ENCODE results near the gene ANKRD34A.

The ANKRD34A gene

GRCh38 chr1:145964328-145965118 is at the start of gene ANKRD34A, which contains the start of gene POLR3GL:
ANKRD34A (minus strand) TSS chr1:145964575; CDS start chr1:145961759, 2,816 bp downstream.
POLR3GL (plus strand) TSS chr1:145964690; CDS start chr1:145974866, 10,176 bp downstream.
- DNase-seq (ENCODE audit: low read depth in 2 of 2), result peak; percentile 72 to 78

DNA sequence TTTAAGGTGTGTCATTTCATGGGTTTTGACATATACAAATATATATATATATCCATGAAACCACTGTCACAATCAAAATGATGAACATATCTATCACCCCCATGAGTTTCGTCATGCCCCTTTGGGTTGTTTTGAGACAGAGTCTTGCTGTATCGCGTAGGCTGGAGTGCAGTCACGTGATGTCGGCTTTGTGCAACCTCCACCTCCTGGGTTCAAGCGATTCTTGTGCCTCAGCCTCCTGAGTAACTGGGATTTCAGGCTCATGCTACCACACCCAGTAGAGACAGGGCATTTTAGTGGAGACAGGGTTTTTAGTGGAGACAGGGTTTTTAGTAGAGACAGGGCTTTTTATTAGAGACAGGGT is 49.2 kb upstream of the ANKRD34A start:
- DNase-seq (ENCODE audit: low read depth in 2 of 2), result no peak

DNA sequence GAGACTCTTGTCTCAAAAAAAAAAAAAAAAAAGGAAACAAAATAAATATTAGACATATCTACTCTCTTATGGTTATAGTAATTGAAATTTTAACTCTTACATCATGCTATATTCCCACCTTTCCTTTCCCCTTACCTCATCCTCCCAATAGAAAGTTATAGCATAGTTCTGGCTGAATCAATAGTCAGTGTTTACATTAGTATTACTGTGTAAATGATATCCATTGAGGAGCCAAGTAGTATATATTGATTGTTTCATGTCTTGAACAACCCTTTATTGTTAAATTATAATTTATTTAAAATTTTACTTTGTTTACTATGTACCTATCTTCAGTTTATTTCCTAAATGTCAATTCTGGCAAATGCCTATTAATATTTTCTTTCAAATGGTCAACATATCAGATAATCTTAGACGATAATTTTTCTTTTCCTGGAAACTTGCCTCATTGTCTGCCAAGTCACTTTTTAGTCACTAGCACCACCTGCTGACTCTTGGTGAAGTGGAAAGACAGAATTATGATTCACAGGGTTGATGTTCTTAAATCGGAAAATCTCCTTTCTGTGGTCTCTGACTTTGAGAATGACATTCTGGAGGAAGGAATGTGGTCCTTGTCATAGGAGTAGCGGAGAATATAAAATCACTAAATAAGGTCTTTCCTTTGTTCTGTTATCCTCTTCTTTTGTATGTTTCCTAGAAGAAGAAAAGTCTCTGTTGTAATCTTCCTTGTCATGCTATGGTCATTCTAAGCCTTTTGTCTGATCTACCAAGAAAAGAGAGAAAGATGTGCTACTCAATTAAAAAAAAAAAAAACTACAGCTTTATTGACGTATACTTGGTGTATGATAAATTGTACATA is 48.6 kb upstream of the ANKRD34A start:
- peak; percentile 61 to 62 for DNase-seq (ENCODE audit: low read depth in 2 of 2)

DNA sequence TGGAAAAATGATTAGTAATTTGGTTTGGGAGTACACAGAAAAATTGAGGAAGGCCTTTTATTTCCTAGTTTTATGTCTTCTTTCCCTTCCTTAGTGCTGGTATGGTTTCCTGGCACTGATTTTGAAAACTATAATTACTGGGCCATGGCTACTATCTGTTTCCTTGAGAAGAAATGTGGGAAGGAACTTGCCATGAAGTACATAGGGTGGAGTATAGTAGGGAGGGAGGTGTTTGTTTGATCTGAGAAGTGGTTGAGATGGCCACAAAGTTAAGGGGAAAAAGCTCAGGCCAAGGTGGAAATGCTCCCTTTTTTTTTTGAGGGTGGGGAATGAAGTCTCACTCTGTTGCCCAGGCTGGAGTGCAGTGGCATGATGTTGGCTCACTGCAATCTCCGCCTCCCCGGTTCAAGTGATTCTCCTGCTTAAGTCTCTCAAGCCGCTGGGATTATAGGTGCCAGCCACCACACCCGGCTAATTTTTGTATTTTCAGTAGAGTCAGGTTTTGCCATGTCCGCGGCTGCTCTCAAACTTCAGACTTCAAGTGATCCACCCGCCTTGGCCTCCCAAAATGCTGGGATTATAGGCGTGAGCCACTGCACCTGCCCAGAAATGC is 45.9 kb upstream of the ANKRD34A start:
- no peak for DNase-seq (ENCODE audit: low read depth in 2 of 2)

GRCh38 chr1:146007489-146008133 is 43.2 kb upstream of the ANKRD34A start:
- DNase-seq (ENCODE audit: low read depth in 2 of 2), result no peak

- DNase-seq (ENCODE audit: low read depth in 2 of 2), result no peak
Observed at GRCh38 chr1:146001709-146002108, 37.3 kb upstream of the ANKRD34A start.

- no peak for DNase-seq (ENCODE audit: low read depth in 2 of 2)
Observed at GRCh38 chr1:145999321-146000024, 35.1 kb upstream of the ANKRD34A start.

GRCh38 chr1:145997718-145998023 is 33.3 kb upstream of the ANKRD34A start:
- no peak for DNase-seq (ENCODE audit: low read depth in 2 of 2)

DNA sequence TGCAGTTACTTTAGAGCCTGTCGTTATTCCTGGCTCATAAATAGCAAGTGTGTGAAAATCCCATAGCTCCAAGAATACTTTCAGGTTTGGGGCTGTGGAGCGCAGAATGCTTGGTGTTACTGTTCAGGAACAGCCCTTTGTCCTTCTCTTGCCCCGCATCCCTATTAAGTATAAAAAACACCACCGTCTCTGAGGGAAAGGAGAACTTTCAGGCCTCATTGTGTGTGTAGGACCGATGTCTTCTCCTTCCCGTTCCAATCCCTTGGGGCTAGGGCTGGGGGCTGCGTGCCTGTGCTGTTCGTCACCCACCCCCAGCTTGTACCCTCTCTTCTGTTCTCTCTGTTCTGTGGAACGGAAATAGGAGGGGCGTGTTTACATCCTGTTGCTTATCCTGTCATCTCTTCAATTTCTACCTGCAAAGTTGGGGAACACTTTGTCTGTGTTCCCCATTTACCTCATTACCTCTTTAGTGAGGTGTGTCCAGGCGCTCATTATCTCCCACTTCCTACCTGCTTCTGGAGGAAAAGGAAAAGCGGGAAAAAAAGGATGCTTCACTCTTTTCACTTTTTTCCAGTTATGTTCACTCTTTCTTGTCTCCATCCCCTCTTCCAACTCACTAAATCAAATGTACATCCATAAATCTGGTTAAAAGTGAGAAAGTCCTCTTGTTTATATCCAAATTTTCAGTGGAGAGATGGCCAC is 32.8 kb upstream of the ANKRD34A start:
- no peak for DNase-seq (ENCODE audit: low read depth in 2 of 2)

DNA sequence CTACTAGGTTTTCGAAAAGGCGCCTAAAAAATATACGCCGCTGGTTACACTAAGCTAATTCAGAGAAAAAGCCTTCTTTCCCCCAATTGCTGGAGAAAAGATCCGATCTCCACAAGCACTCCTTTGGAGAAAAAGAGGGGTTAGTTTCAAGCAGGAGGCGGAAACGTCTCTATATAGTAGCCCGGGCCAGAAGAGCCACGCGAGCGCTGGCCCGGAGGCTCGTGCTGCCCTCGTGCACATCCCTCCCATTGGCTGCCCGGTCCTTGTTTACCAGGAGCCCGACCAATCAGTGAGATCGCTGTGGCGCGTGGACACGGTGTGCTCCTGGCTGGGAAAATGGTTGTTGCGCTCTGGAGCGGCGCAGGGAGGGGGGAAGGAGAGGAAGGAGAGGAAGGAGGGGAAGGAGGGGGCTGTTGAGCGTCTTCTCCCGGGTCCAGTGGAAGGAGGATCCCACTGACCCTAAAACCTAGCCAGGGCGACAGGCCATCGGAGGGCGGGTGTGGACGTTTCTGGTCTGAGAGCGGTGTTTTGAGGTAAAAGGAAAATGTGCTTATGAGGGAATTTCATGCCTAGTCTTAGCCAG is 32.1 kb upstream of the ANKRD34A start, which contains the start of gene TXNIP:
TXNIP (minus strand) TSS at position 147 of the 583 bp plus-strand sequence. CDS start 313 bp downstream, outside the sequence.
- peak; percentile 94 to 96 for DNase-seq (ENCODE audit: low read depth in 2 of 2)

DNA sequence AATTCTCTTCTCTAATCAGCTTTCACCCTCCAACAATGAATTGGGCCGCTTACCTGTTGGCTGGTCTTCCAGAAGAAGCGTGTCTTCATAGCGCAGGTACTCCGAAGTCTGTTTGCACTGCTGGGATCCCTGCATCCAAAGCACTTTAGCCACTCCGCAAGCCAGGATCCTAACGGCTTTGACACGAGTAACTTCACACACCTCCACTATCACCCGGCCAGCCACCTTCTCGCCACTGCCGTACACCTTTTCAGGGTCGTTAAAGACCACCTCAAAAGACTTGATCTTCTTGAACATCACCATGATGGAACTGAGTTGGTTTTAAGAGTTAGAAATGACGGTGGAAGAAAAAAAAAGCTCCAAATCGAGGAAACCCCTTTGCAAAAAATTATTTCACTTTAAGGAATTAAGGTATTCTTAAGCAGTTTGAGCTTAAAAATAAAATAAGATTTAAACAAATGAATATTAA is 31.6 kb upstream of the ANKRD34A start:
- DNase-seq (ENCODE audit: low read depth in 2 of 2), result no peak

DNA sequence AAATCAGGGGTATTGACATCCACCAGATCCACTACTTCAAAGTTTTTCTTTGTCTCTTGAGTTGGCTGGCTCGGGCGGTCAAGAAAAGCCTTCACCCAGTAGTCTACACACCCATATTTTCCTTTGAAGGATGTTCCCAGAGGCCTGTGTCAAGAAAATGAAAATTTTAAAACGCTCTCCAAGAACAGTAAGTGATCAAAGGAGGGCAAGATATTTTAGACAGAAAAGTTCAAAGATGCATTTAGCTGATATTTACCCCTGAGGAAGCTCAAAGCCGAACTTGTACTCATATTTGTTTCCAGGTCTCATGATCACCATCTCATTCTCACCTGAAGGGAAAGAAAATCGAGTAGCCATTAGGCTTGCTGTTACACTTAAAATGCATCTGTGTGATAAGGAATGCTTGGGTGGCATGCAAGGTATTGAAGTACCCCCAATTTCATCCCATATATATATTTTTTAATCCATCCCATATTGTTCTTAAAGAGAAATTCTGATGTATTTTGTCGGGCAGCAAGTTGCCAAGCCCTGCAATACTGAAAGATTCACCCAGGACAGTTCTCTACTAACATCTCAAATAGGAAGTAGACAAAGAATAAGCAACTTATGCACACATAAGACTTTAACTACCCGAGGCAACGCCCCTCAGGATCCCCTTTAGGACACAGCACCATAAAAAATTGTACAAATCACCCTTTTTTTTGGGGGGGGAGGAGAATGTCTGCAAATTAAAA is 30.9 kb upstream of the ANKRD34A start:
- DNase-seq (ENCODE audit: low read depth in 2 of 2), result no peak

GRCh38 chr1:145994391-145995120 is 30.2 kb upstream of the ANKRD34A start:
- DNase-seq (ENCODE audit: low read depth in 2 of 2), result no peak

DNA sequence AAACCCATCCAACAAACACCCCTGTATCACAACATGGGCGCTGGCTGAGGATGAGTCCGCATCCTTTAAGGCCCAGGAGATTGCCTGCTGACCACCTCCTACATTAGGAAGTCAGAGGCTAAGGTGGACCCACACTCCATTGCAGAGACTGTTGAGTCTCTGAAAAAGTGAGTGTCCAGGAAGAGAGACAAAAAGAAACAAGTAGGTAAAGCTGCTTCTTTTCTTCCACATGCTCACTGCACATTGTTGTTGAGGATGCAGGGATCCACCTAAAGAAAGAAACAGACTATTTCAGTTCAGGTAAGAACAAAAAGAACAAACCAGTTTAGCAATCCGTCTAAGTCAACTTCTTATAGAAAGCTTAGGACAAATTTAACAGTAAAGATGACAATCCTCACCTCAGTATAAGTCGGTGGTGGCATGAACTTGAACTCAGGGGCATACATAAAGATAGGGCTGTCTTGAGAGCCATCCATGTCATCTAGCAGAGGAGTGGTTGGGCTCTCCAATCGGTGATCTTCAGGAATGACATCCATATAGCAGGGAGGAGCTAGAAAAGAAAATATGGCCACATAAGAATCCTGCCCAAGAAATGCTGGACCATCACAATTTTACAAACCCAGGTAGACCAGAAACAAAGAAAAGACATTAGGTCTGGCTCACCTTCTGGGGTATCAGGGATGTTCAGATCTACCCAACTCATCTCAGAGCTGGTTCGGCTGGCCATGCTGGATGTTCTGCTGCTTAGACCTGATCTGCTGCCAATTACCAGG is 29.4 kb upstream of the ANKRD34A start:
- no peak for DNase-seq (ENCODE audit: low read depth in 2 of 2)

DNA sequence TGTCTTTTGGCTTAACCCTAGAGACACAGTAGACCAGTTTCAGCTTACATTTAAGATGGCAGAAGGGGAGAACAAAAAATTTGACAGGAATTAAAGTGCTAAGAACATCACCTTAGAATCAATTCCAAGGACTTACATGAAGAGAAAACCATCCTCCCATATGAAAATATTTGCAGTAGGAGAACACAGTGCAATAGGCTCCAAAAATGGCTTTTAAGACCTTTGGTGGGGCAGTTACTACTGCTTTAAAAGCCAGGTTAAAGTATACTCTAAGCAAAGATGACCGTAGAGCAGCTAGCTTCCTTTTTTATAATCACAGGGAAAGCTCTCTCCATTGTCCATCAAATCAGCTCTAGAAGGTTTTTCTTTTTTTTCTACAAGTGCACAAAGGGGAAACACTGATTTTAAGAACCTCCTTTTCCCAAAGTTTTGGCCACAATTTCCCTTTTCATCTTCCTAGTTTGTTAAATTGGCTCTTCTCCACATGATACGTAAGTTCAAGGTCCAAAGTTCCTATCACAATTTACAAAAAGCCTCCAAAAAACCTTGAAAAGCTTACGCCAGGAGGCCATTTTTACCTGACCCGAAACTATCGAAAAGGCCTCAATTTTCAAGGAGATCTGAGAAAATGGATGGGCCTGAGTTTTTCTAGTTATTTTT is 28.7 kb upstream of the ANKRD34A start:
- no peak for DNase-seq (ENCODE audit: low read depth in 2 of 2)

GRCh38 chr1:145992502-145992936 is 28.1 kb upstream of the ANKRD34A start:
- DNase-seq (ENCODE audit: low read depth in 2 of 2), result no peak

DNA sequence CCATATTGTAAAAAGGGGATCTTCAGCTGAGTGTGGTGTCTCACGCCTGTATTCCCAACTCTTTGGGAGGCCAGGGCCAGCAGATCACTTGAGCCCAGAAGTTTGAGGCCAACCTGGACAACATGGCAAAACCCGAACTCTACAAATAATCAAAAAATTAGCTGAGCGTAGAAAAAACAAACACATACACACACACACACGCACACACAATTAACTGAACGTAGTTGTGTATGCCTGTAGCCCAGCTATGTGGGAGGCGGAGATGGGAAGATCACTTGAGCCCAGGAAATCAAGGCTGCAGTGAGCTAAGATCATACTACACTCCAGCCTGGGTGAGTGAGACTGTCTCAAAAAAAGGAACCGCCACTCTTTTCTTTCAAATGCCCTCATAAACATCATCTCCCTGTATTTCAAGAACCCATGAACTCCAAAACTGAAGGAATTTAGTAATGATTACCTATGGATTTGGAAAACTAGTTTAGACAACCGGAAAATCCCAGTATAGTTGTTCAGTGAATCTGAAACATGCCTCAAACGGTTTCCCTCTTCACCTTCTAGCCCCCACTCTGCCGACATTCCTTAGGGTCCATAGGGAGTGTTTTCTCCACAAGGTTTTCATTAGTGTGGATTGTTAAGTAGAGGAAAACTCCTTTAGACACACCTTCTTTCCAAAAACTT is 27.5 kb upstream of the ANKRD34A start:
- DNase-seq (ENCODE audit: low read depth in 2 of 2), result no peak
